Measurements from ENCODE around the gene CCNB3. TPM values are rescaled to one million over a fixed set of nuclear protein-coding genes. Genes with fewer than 3 reads are reported as not detected.

Gene CCNB3
- total RNA-seq, 1 experiment from 2014 or later = 0.24 TPM

DNA sequence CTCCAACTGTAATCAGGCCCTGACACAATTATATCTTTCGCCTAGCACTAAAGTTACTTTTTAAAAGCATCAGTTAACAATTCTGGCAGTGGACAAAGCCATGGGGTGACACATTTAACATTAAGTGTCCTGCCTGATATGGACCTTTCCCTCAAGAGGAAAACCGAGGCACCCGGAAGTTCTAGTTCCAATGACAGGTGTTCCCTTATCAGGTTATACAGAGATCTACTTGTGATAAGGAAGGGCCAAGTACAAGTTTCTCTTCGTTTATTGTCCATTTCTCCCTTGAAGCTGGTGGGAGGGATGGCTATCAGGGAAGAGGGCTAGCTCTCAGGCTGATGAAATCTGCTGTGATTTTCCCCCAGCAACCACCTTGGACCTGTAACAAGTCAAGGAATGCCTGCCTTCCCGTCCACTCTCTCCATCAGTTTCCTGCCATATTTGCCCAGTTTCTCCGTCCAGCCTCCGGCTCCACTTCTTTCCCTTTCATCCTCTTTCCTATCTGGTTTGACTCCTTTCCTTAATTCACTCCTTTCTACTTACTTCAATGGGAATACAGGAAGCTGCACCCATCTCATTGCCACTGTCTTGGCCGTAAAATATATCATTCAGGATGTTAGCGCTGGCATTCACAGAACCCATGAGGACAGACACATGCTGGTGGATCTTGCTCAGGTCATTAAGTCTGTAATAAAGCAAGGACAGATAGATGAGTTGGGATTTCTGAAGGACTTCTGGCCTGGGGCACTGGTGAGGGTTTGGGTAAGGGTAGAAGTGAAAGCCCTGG lies 171.1 kb downstream of the CCNB3 start:
- no peak for DNase-seq
- no TSS peak for BruUV-seq (replicated peaks)
- Histone ChIP-seq H3K4me2 (no peak overlapping the region), H3K9me3 (ENCODE audit: insufficient read depth, low read depth) (no peaks in the 10 kb centered on the region), H3K36me3 (ENCODE audit: low read depth) (no peaks in the 10 kb centered on the region), H3K4me3 (no peak overlapping the region), H4K20me1 (ENCODE audit: insufficient read depth) (no peaks in the 10 kb centered on the region), H3K4me1 (replicated peaks; ENCODE audit: insufficient read depth) (no peaks in the 10 kb centered on the region), H3F3A (ENCODE audit: insufficient read depth, low read depth) (no peaks in the 10 kb centered on the region), H3K27ac (no peak overlapping the region), H3K79me2 (ENCODE audit: low read depth) (no peaks in the 10 kb centered on the region), H2AFZ (no peak overlapping the region), H3K9me2 (ENCODE audit: insufficient read depth) (no peaks in the 10 kb centered on the region), H3K27me3 (ENCODE audit: insufficient read depth, low read depth) (no peaks in the 10 kb centered on the region)
- intact Hi-C loops (cut with micrococcal nuclease; ENCODE audit: unreplicated experiment) = no loop called here
- CTCF ChIA-PET = no interaction called here
- TF ChIP-seq, protein P1, sequence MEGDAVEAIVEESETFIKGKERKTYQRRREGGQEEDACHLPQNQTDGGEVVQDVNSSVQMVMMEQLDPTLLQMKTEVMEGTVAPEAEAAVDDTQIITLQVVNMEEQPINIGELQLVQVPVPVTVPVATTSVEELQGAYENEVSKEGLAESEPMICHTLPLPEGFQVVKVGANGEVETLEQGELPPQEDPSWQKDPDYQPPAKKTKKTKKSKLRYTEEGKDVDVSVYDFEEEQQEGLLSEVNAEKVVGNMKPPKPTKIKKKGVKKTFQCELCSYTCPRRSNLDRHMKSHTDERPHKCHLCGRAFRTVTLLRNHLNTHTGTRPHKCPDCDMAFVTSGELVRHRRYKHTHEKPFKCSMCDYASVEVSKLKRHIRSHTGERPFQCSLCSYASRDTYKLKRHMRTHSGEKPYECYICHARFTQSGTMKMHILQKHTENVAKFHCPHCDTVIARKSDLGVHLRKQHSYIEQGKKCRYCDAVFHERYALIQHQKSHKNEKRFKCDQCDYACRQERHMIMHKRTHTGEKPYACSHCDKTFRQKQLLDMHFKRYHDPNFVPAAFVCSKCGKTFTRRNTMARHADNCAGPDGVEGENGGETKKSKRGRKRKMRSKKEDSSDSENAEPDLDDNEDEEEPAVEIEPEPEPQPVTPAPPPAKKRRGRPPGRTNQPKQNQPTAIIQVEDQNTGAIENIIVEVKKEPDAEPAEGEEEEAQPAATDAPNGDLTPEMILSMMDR (conservative IDR thresholded peaks at IDR 0.05) = no peak
- TF ChIP-seq EZH2 (IDR thresholded peaks at IDR 0.05; ENCODE audit: low read depth) = no peak
- POLR2A ChIA-PET (ENCODE audit: unreplicated experiment) = no interaction called here

DNA sequence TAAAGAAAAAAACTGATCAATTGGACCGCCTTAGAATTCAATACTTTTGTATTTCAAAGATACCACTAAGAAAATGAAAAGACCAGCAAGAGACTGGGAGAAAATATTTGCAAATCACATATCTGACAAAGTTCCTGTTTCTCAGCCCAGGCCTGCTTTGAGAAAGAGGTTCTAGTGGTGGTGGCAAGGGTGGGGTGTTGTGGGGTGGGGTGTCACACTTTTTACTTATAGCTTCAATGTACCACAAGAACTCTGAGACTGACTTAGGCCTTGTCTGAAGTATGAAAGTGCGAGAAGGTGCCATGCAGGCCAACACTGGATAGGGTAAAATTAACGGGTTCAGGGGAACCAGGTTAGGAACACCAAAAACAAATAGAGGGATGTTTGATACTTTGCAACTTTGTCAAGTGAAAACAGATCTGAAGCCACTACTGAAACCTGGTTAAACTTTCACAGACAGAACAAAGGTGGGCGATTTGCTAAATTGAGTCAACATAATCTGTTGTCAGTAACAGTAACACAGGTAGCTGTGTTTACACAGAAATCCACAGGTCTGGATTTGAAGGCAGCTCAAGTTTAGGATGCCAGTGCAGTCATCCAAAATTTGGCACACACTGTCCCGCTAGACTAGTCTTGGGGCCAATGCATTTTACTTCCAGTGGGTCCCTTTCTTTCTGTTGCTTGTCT lies 177.3 kb downstream of the CCNB3 start:
- Histone ChIP-seq H3K4me2 (no peak overlapping the region), H3K27me3 (ENCODE audit: insufficient read depth, low read depth) (no peaks in the 10 kb centered on the region), H3K27ac (no peak overlapping the region), H2AFZ (no peak overlapping the region), H4K20me1 (ENCODE audit: insufficient read depth) (no peaks in the 10 kb centered on the region), H3K9me2 (ENCODE audit: insufficient read depth) (no peaks in the 10 kb centered on the region), H3K79me2 (ENCODE audit: low read depth) (no peaks in the 10 kb centered on the region), H3F3A (ENCODE audit: insufficient read depth, low read depth) (no peaks in the 10 kb centered on the region), H3K9me3 (ENCODE audit: insufficient read depth, low read depth) (no peaks in the 10 kb centered on the region), H3K4me1 (replicated peaks; ENCODE audit: insufficient read depth) (no peaks in the 10 kb centered on the region), H3K36me3 (ENCODE audit: low read depth) (no peaks in the 10 kb centered on the region), H3K4me3 (no peak overlapping the region)
- ChIA-PET POLR2A (ENCODE audit: unreplicated experiment) (no interaction called here), CTCF (no interaction called here)
- intact Hi-C loops (cut with micrococcal nuclease; ENCODE audit: unreplicated experiment) = no loop called here
- BruUV-seq (replicated peaks) = no TSS peak
- TF ChIP-seq, protein P1 (conservative IDR thresholded peaks at IDR 0.05) = no peak
- no peak for TF ChIP-seq EZH2 (IDR thresholded peaks at IDR 0.05; ENCODE audit: low read depth)
- no peak for DNase-seq

DNA sequence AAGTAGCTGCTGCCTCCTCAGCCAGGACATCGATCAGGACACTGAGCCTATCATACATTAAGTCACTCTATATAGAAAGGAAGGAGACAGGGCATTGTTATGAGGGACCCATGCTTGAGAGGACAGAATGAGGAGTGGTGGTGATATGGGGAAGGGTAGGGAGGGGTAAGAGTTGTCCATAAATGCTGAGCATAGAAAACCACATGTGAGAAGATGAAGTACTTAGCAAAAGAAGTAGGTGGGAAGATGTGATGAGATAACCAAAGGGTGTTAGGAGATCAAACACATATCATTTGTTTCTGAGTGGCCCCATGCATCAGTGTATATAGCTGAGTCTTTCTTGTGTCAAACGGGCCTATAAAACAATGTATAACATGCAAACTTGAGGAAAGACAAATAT lies 182.0 kb downstream of the CCNB3 start:
- Histone ChIP-seq H4K20me1 (ENCODE audit: insufficient read depth) (no peaks in the 10 kb centered on the region), H2AFZ (no peak overlapping the region), H3F3A (ENCODE audit: insufficient read depth, low read depth) (no peaks in the 10 kb centered on the region), H3K4me3 (no peak overlapping the region), H3K27me3 (ENCODE audit: insufficient read depth, low read depth) (no peaks in the 10 kb centered on the region), H3K9me3 (ENCODE audit: insufficient read depth, low read depth) (no peaks in the 10 kb centered on the region), H3K79me2 (ENCODE audit: low read depth) (no peaks in the 10 kb centered on the region), H3K4me1 (replicated peaks; ENCODE audit: insufficient read depth) (no peaks in the 10 kb centered on the region), H3K4me2 (no peak overlapping the region), H3K27ac (no peak overlapping the region), H3K9me2 (ENCODE audit: insufficient read depth) (no peaks in the 10 kb centered on the region), H3K36me3 (ENCODE audit: low read depth) (no peaks in the 10 kb centered on the region)
- POLR2A ChIA-PET (ENCODE audit: unreplicated experiment) = no interaction called here
- intact Hi-C loops (cut with micrococcal nuclease; ENCODE audit: unreplicated experiment) = no loop called here
- TF ChIP-seq EZH2 (IDR thresholded peaks at IDR 0.05; ENCODE audit: low read depth) = no peak
- TF ChIP-seq, protein P1 (conservative IDR thresholded peaks at IDR 0.05) = no peak
- CTCF ChIA-PET = no interaction called here
- DNase-seq = no peak
- no TSS peak for BruUV-seq (replicated peaks)

Data from PC-9 (cell line).